HG03196 (cell line): Measurements from ENCODE around the gene C16orf78.

Source experiments
- ATAC-seq: cut with Tn5 transposase; IDR thresholded peaks from one replicate; pipeline ENCODE4 v1.9.1; 2021; ENCODE audit not compliant: unreplicated experiment

Gene C16orf78

DNA sequence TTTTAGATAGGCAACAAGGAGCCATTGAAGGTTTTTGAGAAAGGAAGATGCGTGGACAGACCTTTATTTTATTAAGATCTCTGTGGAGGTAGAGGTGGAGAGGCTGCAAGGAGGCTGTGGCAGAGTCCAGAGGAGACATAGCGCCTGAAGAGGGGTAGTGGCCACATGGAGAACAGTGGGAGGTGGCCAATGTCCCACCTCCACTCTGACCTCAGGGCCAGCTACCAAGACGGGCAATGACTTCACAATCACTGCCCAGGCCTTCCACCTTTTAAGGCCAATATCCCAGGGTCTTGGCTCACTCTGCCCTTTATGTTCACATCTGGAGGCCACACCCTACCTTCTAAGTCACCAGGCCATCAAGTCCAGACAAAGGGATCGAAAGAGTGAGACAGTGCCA, at the start of gene C16orf78:
Gene C16orf78 (plus strand): TSS at position 301 of the 400 bp plus-strand sequence. CDS start 136 bp downstream, outside the sequence.
- ATAC-seq, result no peak

DNA sequence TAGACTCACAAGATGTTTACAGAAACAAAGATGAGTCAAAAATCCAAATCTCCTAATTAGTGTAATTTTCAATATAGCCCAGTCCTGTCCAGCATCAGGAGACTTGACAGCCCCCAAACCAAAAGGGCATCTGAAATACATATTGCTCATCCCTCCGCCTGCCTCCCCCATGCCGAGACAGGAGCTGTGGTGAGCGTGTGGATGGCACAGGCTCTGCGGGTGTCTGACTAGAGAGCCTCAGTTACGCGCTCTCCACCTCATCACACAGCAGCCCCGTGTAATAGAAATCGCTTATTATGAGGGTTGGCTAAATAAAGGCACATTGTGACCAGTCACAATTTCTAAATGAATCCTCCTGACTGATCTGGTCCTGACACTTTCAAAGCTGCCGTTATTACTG, 48.9 kb upstream of the C16orf78 start:
- ATAC-seq, result no peak

DNA sequence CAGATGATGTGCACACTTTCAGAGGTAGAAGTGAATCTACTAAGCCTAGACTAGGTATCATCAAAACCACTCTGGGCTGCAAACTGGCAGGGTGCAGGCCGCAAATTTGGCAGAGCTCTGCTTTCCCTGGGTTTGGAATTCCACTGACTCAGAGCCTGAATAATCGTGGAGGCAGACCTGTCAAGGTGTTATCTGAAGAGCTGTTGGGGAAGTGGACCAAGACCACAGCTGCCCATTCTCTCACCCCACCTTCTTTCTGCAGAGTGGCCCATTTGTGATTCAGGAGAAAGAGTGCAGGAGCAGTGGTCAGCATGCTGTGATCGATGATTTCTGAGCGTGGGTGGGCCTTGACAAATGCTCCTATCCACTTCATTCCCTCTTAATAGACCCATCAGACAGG, 46.1 kb upstream of the C16orf78 start:
- no peak for ATAC-seq

- ATAC-seq, result no peak
Observed at GRCh38 chr16:49328325-49328724, 45.3 kb upstream of the C16orf78 start.

DNA sequence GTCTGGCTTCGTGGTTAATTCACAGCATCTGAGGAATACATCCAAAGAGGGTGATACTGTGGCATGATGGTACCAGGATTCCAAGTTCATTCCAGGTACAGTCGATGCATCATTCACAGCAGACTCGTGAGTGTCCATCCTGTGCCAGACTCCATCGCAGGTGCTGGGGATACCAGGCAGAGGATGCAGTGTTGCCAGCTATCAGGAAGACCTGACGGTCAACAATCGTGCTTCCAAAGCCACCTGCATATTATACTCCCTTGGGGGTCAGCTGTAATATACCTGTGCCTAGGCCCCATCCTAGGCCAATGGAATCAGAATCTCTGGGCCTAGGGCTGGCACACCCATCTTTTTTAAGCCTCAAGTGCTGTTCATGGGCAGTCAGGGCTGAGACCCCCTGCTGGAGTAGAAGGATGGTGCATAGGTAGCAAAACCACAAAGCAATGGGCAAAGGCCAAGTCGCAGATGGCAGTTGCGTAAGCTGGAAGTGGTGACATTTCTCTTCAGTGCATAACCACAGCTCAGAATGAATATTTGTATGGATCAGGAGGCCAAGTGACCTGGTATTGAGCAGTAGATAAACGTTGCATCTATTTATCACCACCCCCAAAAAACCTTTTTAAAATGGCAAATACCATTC, 42.9 kb upstream of the C16orf78 start:
- no peak for ATAC-seq

- ATAC-seq, result no peak
Observed at GRCh38 chr16:49332589-49333258, 40.9 kb upstream of the C16orf78 start.

DNA sequence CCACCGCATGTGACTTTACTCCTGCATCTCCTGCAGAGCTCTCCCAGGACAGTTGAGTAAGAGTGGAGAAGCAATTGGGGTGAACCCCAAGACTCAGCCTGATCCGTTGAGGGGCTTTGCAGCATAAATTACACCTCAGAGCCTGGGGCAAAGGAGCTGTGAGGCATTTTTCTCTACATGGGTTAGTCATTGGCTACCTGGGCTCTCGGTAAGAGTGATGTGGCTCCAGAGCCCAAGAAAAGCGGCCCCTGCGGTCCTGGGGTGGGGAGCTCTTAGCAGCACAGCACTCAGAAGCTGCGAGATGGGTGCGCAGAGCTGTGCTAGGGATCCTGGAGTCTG, 40.4 kb upstream of the C16orf78 start:
- no peak for ATAC-seq

DNA sequence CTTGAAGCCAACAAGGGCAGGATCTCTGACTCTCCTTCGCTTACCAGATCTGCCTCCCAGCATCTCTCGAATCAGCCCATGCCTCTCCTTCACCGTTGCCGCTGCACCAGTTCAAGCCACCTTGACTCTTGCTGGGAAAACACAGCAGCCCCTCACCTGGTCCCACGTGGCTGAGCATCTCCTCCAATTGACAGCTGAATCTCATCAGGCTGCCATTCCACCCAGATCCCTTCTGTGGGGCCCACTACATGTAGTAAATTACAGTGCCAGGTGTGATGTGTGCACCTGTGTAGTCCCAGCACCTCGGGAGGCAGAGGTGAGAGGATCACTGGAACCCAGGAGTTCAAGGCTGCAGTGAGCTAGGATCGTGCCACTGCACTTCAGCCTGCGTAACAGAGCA, 37.8 kb upstream of the C16orf78 start:
- ATAC-seq, result no peak

GRCh38 chr16:49336581-49336980, 37.0 kb upstream of the C16orf78 start:
- ATAC-seq, result no peak

DNA sequence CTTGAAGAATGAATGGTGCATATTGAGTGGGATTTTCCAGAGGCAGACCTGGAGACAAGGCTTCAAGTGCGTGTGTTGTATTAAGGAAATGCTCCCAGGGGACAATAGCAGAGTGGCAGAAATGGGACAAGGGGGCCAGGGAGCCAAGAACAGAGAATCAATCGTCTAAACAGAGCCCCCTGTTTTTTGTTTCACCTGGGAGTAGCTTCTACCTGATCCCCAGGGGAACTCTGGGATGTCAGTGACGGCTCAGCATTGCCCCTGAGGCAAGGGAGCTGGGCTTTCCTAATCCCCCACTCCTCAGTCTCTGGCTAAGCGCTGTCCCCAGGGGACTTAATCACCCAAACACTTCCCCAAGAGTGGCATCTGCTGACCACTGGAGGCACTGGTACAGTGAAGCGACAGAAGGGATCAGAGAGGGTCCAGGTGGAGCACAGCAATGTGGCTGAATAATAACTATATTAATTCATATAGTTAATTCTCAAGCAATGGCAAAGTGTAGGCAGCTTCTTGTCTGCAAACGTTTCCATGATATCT, 35.7 kb upstream of the C16orf78 start:
- no peak for ATAC-seq

- no peak for ATAC-seq
Observed at GRCh38 chr16:49338611-49339265, 34.9 kb upstream of the C16orf78 start.

- ATAC-seq, result no peak
Observed at GRCh38 chr16:49340466-49340865, 33.1 kb upstream of the C16orf78 start.

GRCh38 chr16:49341706-49342105, 31.9 kb upstream of the C16orf78 start:
- no peak for ATAC-seq

- ATAC-seq, result no peak
Observed at GRCh38 chr16:49342336-49343265, 31.0 kb upstream of the C16orf78 start.

DNA sequence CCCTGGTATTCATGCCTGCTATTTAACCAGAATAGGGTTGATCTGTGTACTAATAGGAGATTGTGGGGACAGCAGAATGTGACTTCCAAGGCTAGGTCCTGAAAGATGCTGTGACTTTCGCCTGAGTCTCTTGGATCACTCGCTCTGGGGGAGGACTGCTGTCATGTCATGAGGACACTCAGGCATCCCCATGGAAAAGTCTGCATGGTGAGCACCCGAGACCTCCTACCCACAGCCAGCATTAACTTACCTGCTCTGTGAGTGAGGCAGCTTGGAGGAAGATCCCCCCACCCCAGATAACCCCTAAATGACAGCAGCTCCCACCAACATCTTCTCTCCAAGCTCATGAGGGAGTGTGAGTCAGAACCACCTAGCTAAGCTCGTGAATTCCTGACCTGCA, 30.3 kb upstream of the C16orf78 start:
- no peak for ATAC-seq

DNA sequence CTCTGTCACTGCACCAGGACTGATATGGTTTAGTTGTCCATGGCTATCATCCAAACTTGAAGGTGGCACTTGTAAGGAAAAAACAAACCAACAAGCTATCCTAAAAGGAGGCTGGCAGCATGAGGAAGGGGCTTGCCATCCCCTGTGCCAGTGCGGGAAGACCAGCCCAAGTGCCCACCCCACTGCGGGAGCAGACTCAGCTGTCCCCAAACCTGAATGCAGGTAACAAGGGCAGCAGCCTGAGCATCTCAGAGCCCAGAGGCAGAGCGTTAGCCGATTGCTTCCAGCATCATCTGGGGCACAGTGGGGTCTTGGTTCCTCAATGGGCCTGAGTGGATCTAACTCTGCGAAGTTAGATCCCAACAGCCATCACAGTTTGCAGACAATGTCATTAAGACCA, 29.2 kb upstream of the C16orf78 start:
- no peak for ATAC-seq

DNA sequence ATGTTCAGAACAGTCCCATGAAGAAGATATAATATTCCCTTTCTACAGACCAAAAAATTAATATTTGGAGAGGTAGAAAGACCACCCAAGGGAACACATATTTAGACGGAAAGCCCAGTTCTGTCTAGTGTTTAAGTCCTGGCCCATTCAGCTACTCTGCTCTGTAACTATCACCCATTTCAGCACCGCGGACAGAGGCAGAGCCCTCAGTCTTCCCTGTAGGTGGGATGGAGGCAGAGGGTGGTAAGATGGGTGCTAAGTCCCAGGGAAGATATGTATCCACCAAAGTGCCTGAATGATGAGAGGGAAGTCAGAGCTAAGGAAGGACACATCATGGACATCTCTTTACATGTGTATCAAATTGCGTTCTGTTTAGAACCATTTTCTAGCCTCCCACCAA, 27.8 kb upstream of the C16orf78 start:
- no peak for ATAC-seq

DNA sequence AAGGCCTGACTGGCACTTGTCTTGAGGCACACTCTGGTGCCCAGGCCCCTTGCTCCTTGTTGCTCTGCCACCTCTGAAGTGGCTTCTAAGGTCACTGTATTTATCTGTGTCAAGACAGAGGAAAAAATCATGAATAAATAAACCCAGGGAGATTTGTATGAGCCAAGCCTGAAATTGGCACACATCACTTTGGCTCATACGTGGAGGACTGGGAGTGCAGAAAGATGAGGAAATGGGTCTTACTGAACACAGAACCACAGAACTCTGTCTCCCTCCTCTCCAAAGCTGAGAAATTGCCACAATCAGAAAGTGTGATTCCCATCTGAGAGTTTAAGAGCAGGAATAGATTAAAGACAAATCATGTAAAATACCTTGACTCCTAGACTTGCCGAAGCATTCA, 27.1 kb upstream of the C16orf78 start:
- ATAC-seq, result no peak

- ATAC-seq, result no peak
Observed at GRCh38 chr16:49347476-49347875, 26.1 kb upstream of the C16orf78 start.

GRCh38 chr16:49348408-49349176, 25.0 kb upstream of the C16orf78 start:
- ATAC-seq, result no peak
